ENCODE results near the gene KLKB1. TPM values are rescaled to one million over a fixed set of nuclear protein-coding genes. Genes with fewer than 3 reads are reported as not detected.

The KLKB1 gene
- total RNA-seq, 3 donors from 2014 or later (not counting 1 experiment from before 2014, with no cell fraction given), result 0.95 to 3.1 (median 1.6) TPM

DNA sequence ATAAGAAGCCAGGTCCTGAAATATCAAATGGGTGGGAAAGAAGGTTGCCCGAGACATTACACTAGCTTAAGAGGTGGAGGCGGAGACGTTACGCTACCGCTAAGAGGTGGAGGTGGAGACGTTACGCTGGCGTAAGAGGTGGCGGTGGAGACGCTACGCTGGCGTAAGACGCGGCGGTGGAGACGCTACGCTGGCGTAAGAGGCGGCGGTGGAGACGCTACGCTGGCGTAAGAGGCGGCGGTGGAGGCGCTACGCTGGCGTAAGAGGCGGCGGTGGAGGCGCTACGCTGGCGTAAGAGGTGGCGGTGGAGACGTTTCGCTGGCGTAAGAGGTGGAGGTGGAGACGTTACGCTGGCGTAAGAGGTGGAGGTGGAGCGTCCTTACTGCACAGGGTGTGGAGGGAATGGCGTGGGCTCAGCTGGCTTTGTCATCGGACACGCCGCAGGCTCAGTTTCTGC lies 23.2 kb upstream of the KLKB1 start:
- H3K4me3 ChIP-seq (ENCODE audit: low read length), result peak overlapping the region; percentile 22
- DNase-seq, result peak in 1 of 2 donors; percentile 56
- H3K36me3 Mint-ChIP-seq, result peaks cover 8% of the 10 kb centered on the region
- WGBS (ENCODE audit: insufficient coverage), result 46% methylated on average over 45 of the region's 45 CpGs
- H3K4me1 Mint-ChIP-seq, result peaks cover 11 to 22% of the 10 kb centered on the region in 2 donors
- no peaks in the 10 kb centered on the region for H3K27me3 Mint-ChIP-seq (ENCODE audit: low read depth in 2 of 2)
- H3K4me1 ChIP-seq (ENCODE audit: control insufficient read depth, insufficient read depth, low read length), result no peaks in the 10 kb centered on the region
- no peaks in the 10 kb centered on the region for H3K36me3 ChIP-seq (ENCODE audit: control insufficient read depth, insufficient read depth, low read length)
- H3K27me3 ChIP-seq (ENCODE audit: control insufficient read depth, insufficient read depth, low read length), result no peaks in the 10 kb centered on the region
- H3K4me3 Mint-ChIP-seq, result peak overlapping the region; percentile 82
- no peaks in the 10 kb centered on the region for H3K9me3 ChIP-seq (ENCODE audit: control insufficient read depth, insufficient read depth, low read length)
- intact Hi-C loops (cut with micrococcal nuclease), result no loop called here
- H3K9me3 Mint-ChIP-seq, result no peaks in the 10 kb centered on the region
- peak; percentile 46 to 81 (median 78) for ATAC-seq
- peak overlapping the region; percentile 64 for H3K27ac ChIP-seq (ENCODE audit: low read length)
- peak overlapping the region in 1 of 2 donors; percentile 86 for H3K27ac Mint-ChIP-seq
- TF ChIP-seq, protein P1, sequence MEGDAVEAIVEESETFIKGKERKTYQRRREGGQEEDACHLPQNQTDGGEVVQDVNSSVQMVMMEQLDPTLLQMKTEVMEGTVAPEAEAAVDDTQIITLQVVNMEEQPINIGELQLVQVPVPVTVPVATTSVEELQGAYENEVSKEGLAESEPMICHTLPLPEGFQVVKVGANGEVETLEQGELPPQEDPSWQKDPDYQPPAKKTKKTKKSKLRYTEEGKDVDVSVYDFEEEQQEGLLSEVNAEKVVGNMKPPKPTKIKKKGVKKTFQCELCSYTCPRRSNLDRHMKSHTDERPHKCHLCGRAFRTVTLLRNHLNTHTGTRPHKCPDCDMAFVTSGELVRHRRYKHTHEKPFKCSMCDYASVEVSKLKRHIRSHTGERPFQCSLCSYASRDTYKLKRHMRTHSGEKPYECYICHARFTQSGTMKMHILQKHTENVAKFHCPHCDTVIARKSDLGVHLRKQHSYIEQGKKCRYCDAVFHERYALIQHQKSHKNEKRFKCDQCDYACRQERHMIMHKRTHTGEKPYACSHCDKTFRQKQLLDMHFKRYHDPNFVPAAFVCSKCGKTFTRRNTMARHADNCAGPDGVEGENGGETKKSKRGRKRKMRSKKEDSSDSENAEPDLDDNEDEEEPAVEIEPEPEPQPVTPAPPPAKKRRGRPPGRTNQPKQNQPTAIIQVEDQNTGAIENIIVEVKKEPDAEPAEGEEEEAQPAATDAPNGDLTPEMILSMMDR (IDR thresholded peaks at IDR 0.05), result no peak

- H3K9me3 Mint-ChIP-seq, result peaks cover 0 to 2% of the 10 kb centered on the region in 2 donors
- DNase-seq, result no peak
- H3K27me3 ChIP-seq (ENCODE audit: control insufficient read depth, insufficient read depth, low read length), result no peaks in the 10 kb centered on the region
- H3K27ac Mint-ChIP-seq, result peak overlapping the region in 1 of 2 donors; percentile 86
- no peak for ATAC-seq
- peaks cover 13% of the 10 kb centered on the region for H3K36me3 Mint-ChIP-seq
- no peaks in the 10 kb centered on the region for H3K27me3 Mint-ChIP-seq (ENCODE audit: low read depth in 2 of 2)
- intact Hi-C loops (cut with micrococcal nuclease), result no loop called here
- peak overlapping the region; percentile 64 for H3K27ac ChIP-seq (ENCODE audit: low read length)
- H3K4me1 Mint-ChIP-seq, result peaks cover 11 to 22% of the 10 kb centered on the region in 2 donors
- H3K4me3 Mint-ChIP-seq, result peak overlapping the region; percentile 82
- TF ChIP-seq, protein P1 (IDR thresholded peaks at IDR 0.05), result no peak
- WGBS (ENCODE audit: insufficient coverage), result 85% methylated on average over 13 of the region's 13 CpGs
- peak overlapping the region; percentile 22 for H3K4me3 ChIP-seq (ENCODE audit: low read length)
- peaks cover 2% of the 10 kb centered on the region for H3K36me3 ChIP-seq (ENCODE audit: control insufficient read depth, insufficient read depth, low read length)
- H3K9me3 ChIP-seq (ENCODE audit: control insufficient read depth, insufficient read depth, low read length), result no peaks in the 10 kb centered on the region
- no peaks in the 10 kb centered on the region for H3K4me1 ChIP-seq (ENCODE audit: control insufficient read depth, insufficient read depth, low read length)
Observed at GRCh38 chr4:186204686-186205085, 22.6 kb upstream of the KLKB1 start.

GRCh38 chr4:186205156-186205555 lies 22.2 kb upstream of the KLKB1 start:
- Histone ChIP-seq H3K4me3 (ENCODE audit: low read length) (no peak overlapping the region), H3K27ac (ENCODE audit: low read length) (peak overlapping the region; percentile 64), H3K4me1 (ENCODE audit: control insufficient read depth, insufficient read depth, low read length) (no peaks in the 10 kb centered on the region), H3K36me3 (ENCODE audit: control insufficient read depth, insufficient read depth, low read length) (peaks cover 2% of the 10 kb centered on the region), H3K9me3 (ENCODE audit: control insufficient read depth, insufficient read depth, low read length) (no peaks in the 10 kb centered on the region), H3K27me3 (ENCODE audit: control insufficient read depth, insufficient read depth, low read length) (no peaks in the 10 kb centered on the region)
- intact Hi-C loops (cut with micrococcal nuclease), result no loop called here
- Mint-ChIP-seq H3K36me3 (peaks cover 15% of the 10 kb centered on the region), H3K9me3 (peaks cover 0 to 2% of the 10 kb centered on the region in 2 donors), H3K4me3 (no peak overlapping the region), H3K4me1 (peaks cover 11 to 22% of the 10 kb centered on the region in 2 donors), H3K27me3 (ENCODE audit: low read depth in 2 of 2) (no peaks in the 10 kb centered on the region), H3K27ac (no peak overlapping the region)
- 84% methylated on average over 8 of the region's 8 CpGs for WGBS (ENCODE audit: insufficient coverage)
- ATAC-seq (no peak), DNase-seq (no peak)
- TF ChIP-seq, protein P1 (IDR thresholded peaks at IDR 0.05), result no peak

- 92% methylated on average over 8 of the region's 8 CpGs for WGBS (ENCODE audit: insufficient coverage)
- no peaks in the 10 kb centered on the region for H3K36me3 ChIP-seq (ENCODE audit: control insufficient read depth, insufficient read depth, low read length)
- no peaks in the 10 kb centered on the region for H3K4me1 ChIP-seq (ENCODE audit: control insufficient read depth, insufficient read depth, low read length)
- DNase-seq (no peak), ATAC-seq (no peak)
- Mint-ChIP-seq H3K27me3 (ENCODE audit: low read depth in 2 of 2) (peaks cover 3 to 6% of the 10 kb centered on the region in 2 donors), H3K36me3 (peaks cover 5% of the 10 kb centered on the region), H3K9me3 (no peaks in the 10 kb centered on the region), H3K4me1 (no peaks in the 10 kb centered on the region), H3K4me3 (no peak overlapping the region), H3K27ac (no peak overlapping the region)
- intact Hi-C loops (cut with micrococcal nuclease), result no loop called here
- H3K9me3 ChIP-seq (ENCODE audit: control insufficient read depth, insufficient read depth, low read length), result no peaks in the 10 kb centered on the region
- H3K27me3 ChIP-seq (ENCODE audit: control insufficient read depth, insufficient read depth, low read length), result no peaks in the 10 kb centered on the region
- TF ChIP-seq, protein P1 (IDR thresholded peaks at IDR 0.05), result no peak
- no peak overlapping the region for H3K27ac ChIP-seq (ENCODE audit: low read length)
- H3K4me3 ChIP-seq (ENCODE audit: low read length), result no peak overlapping the region
Observed at GRCh38 chr4:186216465-186217024, 10.8 kb upstream of the KLKB1 start.

All from natural killer cell (primary cell).